Kidney epithelial cell (primary cell): ENCODE results near the gene POP4. TPM values are rescaled to one million over a fixed set of nuclear protein-coding genes. Genes with fewer than 3 reads are reported as not detected.

Experiments used
- DNase-seq: peaks from one replicate; pipeline ENCODE4 v3.0.0-alpha.2; 2010; ENCODE audit warnings: low read depth
- H3K27me3 ChIP-seq: 2 replicates; pipeline ENCODE4 v1.6.0; 2011; ENCODE audit warnings: low read length; ENCODE audit not compliant: control insufficient read depth, insufficient read depth
- H3K36me3 ChIP-seq: 2 replicates; pipeline ENCODE4 v1.5.1; 2011; ENCODE audit warnings: low read length; ENCODE audit not compliant: control insufficient read depth, insufficient read depth
- H3K4me3 ChIP-seq: 2 replicates; pipeline ENCODE4 v1.5.1; 2011; ENCODE audit warnings: low read depth, mild to moderate bottlenecking, control low read depth, low read length
- total RNA-seq: library from RNA; depleted of rRNA; stranded (reverse); fragments of >200 nt; gene quantifications from 2 replicates; pipeline ENCODE4 v1.2.3, GENCODE V29; 2015
- TF ChIP-seq, protein P1 (sequence below): IDR thresholded peaks from 2 replicates; pipeline ENCODE4 v1.5.1; 2011; ENCODE audit warnings: mild to moderate bottlenecking, moderate library complexity, low read length, control low read depth, inconsistent platforms; ENCODE audit not compliant: insufficient read depth, poor library complexity, severe bottlenecking

POP4 gene
- total RNA-seq, 1 donor from 2014 or later = 68.1 TPM

GRCh38 chr19:29612121-29612520 lies 6.0 kb downstream of the POP4 start:
- no peak for DNase-seq
- no peaks in the 10 kb centered on the region for H3K27me3 ChIP-seq
- H3K4me3 ChIP-seq = no peak overlapping the region
- TF ChIP-seq, protein P1, sequence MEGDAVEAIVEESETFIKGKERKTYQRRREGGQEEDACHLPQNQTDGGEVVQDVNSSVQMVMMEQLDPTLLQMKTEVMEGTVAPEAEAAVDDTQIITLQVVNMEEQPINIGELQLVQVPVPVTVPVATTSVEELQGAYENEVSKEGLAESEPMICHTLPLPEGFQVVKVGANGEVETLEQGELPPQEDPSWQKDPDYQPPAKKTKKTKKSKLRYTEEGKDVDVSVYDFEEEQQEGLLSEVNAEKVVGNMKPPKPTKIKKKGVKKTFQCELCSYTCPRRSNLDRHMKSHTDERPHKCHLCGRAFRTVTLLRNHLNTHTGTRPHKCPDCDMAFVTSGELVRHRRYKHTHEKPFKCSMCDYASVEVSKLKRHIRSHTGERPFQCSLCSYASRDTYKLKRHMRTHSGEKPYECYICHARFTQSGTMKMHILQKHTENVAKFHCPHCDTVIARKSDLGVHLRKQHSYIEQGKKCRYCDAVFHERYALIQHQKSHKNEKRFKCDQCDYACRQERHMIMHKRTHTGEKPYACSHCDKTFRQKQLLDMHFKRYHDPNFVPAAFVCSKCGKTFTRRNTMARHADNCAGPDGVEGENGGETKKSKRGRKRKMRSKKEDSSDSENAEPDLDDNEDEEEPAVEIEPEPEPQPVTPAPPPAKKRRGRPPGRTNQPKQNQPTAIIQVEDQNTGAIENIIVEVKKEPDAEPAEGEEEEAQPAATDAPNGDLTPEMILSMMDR = no peak
- H3K36me3 ChIP-seq = no peaks in the 10 kb centered on the region

- TF ChIP-seq, protein P1 = no peak
- H3K4me3 ChIP-seq = no peak overlapping the region
- no peak for DNase-seq
- H3K27me3 ChIP-seq = no peaks in the 10 kb centered on the region
- H3K36me3 ChIP-seq = no peaks in the 10 kb centered on the region
Observed at GRCh38 chr19:29612801-29613595, 6.9 kb downstream of the POP4 start.

GRCh38 chr19:29614046-29614445 lies 8.0 kb downstream of the POP4 start:
- no peaks in the 10 kb centered on the region for H3K36me3 ChIP-seq
- no peak overlapping the region for H3K4me3 ChIP-seq
- no peaks in the 10 kb centered on the region for H3K27me3 ChIP-seq
- TF ChIP-seq, protein P1 = no peak
- no peak for DNase-seq

- no peaks in the 10 kb centered on the region for H3K36me3 ChIP-seq
- H3K4me3 ChIP-seq = no peak overlapping the region
- TF ChIP-seq, protein P1 = no peak
Observed at GRCh38 chr19:29614780-29615179, 8.7 kb downstream of the POP4 start.

DNA sequence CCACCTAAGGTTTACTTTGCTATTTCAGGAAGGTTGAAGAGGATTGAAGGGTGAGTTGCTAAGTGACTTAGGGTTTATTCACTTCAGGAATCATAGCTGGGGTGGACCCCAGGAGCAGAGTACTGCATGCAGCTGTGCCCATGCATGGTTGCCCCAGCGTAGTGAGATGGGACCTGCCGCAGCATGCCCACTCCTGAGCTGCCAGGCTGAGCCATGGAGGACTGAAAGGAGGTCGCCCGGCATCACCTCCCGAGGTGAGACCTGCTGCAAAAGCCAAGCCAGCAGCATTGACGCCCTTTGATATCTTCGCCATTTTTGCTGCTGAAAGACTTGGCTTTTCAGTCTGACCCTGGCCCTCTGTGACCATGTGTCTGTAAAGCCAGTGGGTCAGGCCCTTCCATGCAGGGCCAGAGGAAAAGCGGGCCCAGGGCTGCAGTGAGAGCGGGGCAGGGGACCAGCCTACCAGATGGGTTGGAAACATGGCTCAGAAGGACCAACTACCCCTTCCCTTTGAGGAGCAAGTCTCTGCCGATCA lies 9.9 kb downstream of the POP4 start:
- TF ChIP-seq, protein P1 = no peak
- Histone ChIP-seq H3K36me3 (no peaks in the 10 kb centered on the region), H3K27me3 (no peaks in the 10 kb centered on the region), H3K4me3 (no peak overlapping the region)
- DNase-seq = no peak

More at GRCh38 chr19:29614780-29615179, 8.7 kb downstream of the POP4 start:
- H3K27me3 ChIP-seq = no peaks in the 10 kb centered on the region
- no peak for DNase-seq
